Tibial nerve (tissue), 4 donors: ENCODE measurements around the gene THSD4. TPM values are rescaled to one million over a fixed set of nuclear protein-coding genes. Genes with fewer than 3 reads are reported as not detected.
A peak's percentile ranks its signal among the peaks of the same experiment; 100 is the strongest.

Source experiments
- DNase-seq, 2 donors: peaks; one replicate each; pipeline ENCODE4 v3.0.0-alpha.2; 2019; ENCODE audit warnings: low spot score in 2 of 2
- H3K27ac ChIP-seq, 4 donors: fragments of 200-600 bp; sonication (generic) in 3 of 4; one replicate each; pipeline ENCODE4 v1.5.1; 2017 to 2019; ENCODE audit warnings: mild to moderate bottlenecking in 1 of 4
- H3K27me3 ChIP-seq, 2 donors: fragments of 200-600 bp; sonication (generic) in 1 of 2; one replicate each; pipeline versions ENCODE4 v1.5.1 to v1.6.0; 2017 to 2019
- H3K36me3 ChIP-seq, 3 donors: fragments of 200-600 bp; sonication (generic); one replicate each; pipeline ENCODE4 v1.5.1; 2018 to 2019
- H3K4me1 ChIP-seq, 4 donors: fragments of 200-600 bp; sonication (generic) in 3 of 4; one replicate each; pipeline ENCODE4 v1.5.1; 2017 to 2019
- H3K4me3 ChIP-seq, 4 donors: fragments of 200-600 bp; sonication (generic) in 3 of 4; one replicate each; pipeline ENCODE4 v1.5.1; 2017 to 2019; ENCODE audit warnings: mild to moderate bottlenecking in 1 of 4, moderate library complexity in 1 of 4
- H3K9me3 ChIP-seq, 4 donors: fragments of 200-600 bp; sonication (generic) in 3 of 4; one replicate each; pipeline ENCODE4 v1.5.1; 2017 to 2019
- EP300 ChIP-seq, 2 donors: sonication (generic); formaldehyde crosslinking; IDR thresholded peaks; one replicate each; pipeline ENCODE4 v1.6.1; 2017; ENCODE audit warnings: antibody characterized with exemption in 2 of 2, mild to moderate bottlenecking in 1 of 2
- POLR2A ChIP-seq, 2 donors: fragments of 450-650 bp; IDR thresholded peaks; one replicate each; pipeline ENCODE4 v1.6.1; 2017; ENCODE audit warnings: antibody characterized with exemption in 2 of 2, mild to moderate bottlenecking in 2 of 2, moderate library complexity in 2 of 2
- WGBS, 2 donors: methylation state at CpG; one replicate each; pipeline ENCODE4 v1.1.5; 2018; 5-methylcytosine and 5-hydroxymethylcytosine counted together
- total RNA-seq, 4 donors: library from RNA; depleted of rRNA; stranded (reverse); fragments of >200 nt; gene quantifications; one replicate each; pipeline ENCODE4 v1.1.0, GENCODE V29; 2016
- TF ChIP-seq, protein P1 (sequence below), 5 experiments: fragments of 200-600 bp in 3 of 5; fragments of 450-650 bp in 2 of 5; sonication (generic) in 3 of 5; IDR thresholded peaks; one replicate each; pipeline ENCODE4 v1.5.1; 2016 to 2019; ENCODE audit warnings: antibody characterized with exemption in 5 of 5, mild to moderate bottlenecking in 3 of 5, moderate library complexity in 2 of 5

The THSD4 gene
- total RNA-seq, 4 donors from 2014 or later = 9.6 to 25.1 (median 21.2) TPM

- DNase-seq = no peak
- Histone ChIP-seq H3K36me3 (no peaks in the 10 kb centered on the region), H3K9me3 (no peaks in the 10 kb centered on the region), H3K4me1 (peaks cover 0 to 14% (median 0%) of the 10 kb centered on the region in 4 donors), H3K4me3 (no peak overlapping the region), H3K27me3 (no peaks in the 10 kb centered on the region), H3K27ac (peak overlapping the region in 1 of 4 donors; percentile 3)
- 51 to 53% methylated on average over 7 of the region's 7 CpGs for WGBS, 2 donors
- TF ChIP-seq POLR2A (IDR thresholded peaks at IDR 0.05) (no peak), EP300 (IDR thresholded peaks at IDR 0.05) (no peak)
- TF ChIP-seq, protein P1, sequence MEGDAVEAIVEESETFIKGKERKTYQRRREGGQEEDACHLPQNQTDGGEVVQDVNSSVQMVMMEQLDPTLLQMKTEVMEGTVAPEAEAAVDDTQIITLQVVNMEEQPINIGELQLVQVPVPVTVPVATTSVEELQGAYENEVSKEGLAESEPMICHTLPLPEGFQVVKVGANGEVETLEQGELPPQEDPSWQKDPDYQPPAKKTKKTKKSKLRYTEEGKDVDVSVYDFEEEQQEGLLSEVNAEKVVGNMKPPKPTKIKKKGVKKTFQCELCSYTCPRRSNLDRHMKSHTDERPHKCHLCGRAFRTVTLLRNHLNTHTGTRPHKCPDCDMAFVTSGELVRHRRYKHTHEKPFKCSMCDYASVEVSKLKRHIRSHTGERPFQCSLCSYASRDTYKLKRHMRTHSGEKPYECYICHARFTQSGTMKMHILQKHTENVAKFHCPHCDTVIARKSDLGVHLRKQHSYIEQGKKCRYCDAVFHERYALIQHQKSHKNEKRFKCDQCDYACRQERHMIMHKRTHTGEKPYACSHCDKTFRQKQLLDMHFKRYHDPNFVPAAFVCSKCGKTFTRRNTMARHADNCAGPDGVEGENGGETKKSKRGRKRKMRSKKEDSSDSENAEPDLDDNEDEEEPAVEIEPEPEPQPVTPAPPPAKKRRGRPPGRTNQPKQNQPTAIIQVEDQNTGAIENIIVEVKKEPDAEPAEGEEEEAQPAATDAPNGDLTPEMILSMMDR (IDR thresholded peaks at IDR 0.05) = no peak
These were observed 34.6 kb downstream of the THSD4 start for GRCh38 chr15:71149646-71150557.

GRCh38 chr15:71151081-71151480 is 35.8 kb downstream of the THSD4 start:
- DNase-seq = no peak
- WGBS, 2 donors = 54 to 59% methylated on average over 2 of the region's 2 CpGs
- H3K4me1 ChIP-seq = peaks cover 0 to 14% (median 0%) of the 10 kb centered on the region in 4 donors
- H3K36me3 ChIP-seq = no peaks in the 10 kb centered on the region
- H3K27me3 ChIP-seq = no peaks in the 10 kb centered on the region
- H3K27ac ChIP-seq = no peak overlapping the region
- TF ChIP-seq EP300 (IDR thresholded peaks at IDR 0.05) (no peak), POLR2A (IDR thresholded peaks at IDR 0.05) (no peak)
- TF ChIP-seq, protein P1 (IDR thresholded peaks at IDR 0.05) = no peak
- H3K9me3 ChIP-seq = no peaks in the 10 kb centered on the region
- H3K4me3 ChIP-seq = no peak overlapping the region

- WGBS, 2 donors = 77 to 79% methylated on average over 7 of the region's 7 CpGs
- Histone ChIP-seq H3K36me3 (no peaks in the 10 kb centered on the region), H3K27ac (no peak overlapping the region), H3K9me3 (no peaks in the 10 kb centered on the region), H3K27me3 (no peaks in the 10 kb centered on the region), H3K4me1 (peaks cover 0 to 14% (median 0%) of the 10 kb centered on the region in 4 donors), H3K4me3 (no peak overlapping the region)
- no peak for TF ChIP-seq POLR2A (IDR thresholded peaks at IDR 0.05)
- no peak for TF ChIP-seq EP300 (IDR thresholded peaks at IDR 0.05)
- TF ChIP-seq, protein P1 (IDR thresholded peaks at IDR 0.05) = no peak
- no peak for DNase-seq
These were observed 37.3 kb downstream of the THSD4 start for GRCh38 chr15:71152542-71152941.

DNA sequence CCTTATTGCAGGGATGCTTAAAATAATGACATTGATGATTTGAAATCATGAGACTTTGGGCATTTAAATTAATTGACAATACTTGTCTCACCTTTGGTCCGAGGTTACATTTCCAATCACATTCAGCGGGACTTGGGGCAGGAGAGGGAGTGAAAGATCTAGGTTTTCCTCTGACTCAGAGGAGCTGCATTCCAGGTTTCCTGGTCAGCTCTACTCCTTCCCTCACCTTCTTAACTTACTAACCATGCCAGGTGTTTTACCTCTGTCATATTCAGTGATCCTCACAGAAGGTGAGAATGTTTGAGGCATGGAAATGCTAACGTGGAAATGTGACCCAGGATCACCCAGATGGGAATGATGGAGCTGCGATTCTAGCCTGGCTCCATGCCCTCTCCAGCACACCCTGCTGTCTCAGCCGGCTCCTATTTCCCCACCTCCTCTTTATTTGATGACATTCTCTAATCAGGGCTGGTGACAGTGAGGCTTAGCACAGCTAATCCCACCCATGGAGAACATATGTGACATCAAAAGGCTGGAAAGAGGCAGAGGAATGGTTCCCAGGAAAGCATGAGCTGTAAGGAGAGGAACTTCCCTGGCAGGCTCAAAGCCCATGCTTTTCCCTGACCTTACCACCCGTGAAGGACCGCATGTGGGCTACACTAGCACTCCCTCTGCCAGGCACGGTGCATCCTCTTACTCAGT is 38.7 kb downstream of the THSD4 start:
- Histone ChIP-seq H3K27me3 (no peaks in the 10 kb centered on the region), H3K27ac (no peak overlapping the region), H3K4me3 (no peak overlapping the region), H3K4me1 (peaks cover 0 to 14% (median 0%) of the 10 kb centered on the region in 4 donors), H3K36me3 (no peaks in the 10 kb centered on the region), H3K9me3 (no peaks in the 10 kb centered on the region)
- no peak for DNase-seq
- TF ChIP-seq EP300 (IDR thresholded peaks at IDR 0.05) = no peak
- TF ChIP-seq, protein P1 (IDR thresholded peaks at IDR 0.05) = no peak
- TF ChIP-seq POLR2A (IDR thresholded peaks at IDR 0.05) = no peak
- 71 to 74% methylated on average over 8 of the region's 8 CpGs for WGBS, 2 donors
